HEK293T (cell line): Measurements from ENCODE around the gene LRP1-AS.

ENCODE experiments used
- CTCF ChIA-PET: fragments of 350-600 bp; formaldehyde crosslinking; extraction: SDS; loops from one replicate; lab custom pipeline; 2021; ENCODE audit warnings: antibody characterized with exemption, inconsistent platforms; lab: Yijun Ruan, JAX
- POLR2A ChIA-PET: fragments of 350-600 bp; formaldehyde crosslinking; extraction: SDS; loops from one replicate; lab custom pipeline; 2020; ENCODE audit warnings: antibody characterized with exemption, inconsistent platforms; lab: Yijun Ruan, JAX
- DNase-seq: peaks from one replicate; pipeline ENCODE4 v3.0.0; 2012; ENCODE audit warnings: mixed read lengths; ENCODE audit errors: extremely low spot score
- ARNT ChIP-seq: fragments of 450-650 bp; IDR thresholded peaks from 2 replicates; pipeline ENCODE4 v1.6.1; 2017; ENCODE audit warnings: mild to moderate bottlenecking
- BHLHE40 ChIP-seq: fragments of 450-650 bp; IDR thresholded peaks from 2 replicates; pipeline ENCODE4 v1.6.1; 2016; ENCODE audit warnings: mild to moderate bottlenecking, moderate library complexity, borderline replicate concordance
- CTBP1 ChIP-seq: fragments of 450-650 bp; IDR thresholded peaks from 2 replicates; pipeline ENCODE4 v1.6.1; 2016; ENCODE audit warnings: borderline replicate concordance
- ELF4 ChIP-seq: fragments of 450-650 bp; IDR thresholded peaks from 2 replicates; pipeline ENCODE4 v1.6.1; 2017; ENCODE audit warnings: antibody characterized with exemption
- FOXA1 ChIP-seq: fragments of 450-650 bp; IDR thresholded peaks from 2 replicates; pipeline ENCODE4 v1.6.1; 2016; ENCODE audit warnings: mild to moderate bottlenecking
- FOXK2 ChIP-seq: fragments of 450-650 bp; IDR thresholded peaks from 2 replicates; pipeline ENCODE4 v1.6.1; 2016; ENCODE audit warnings: mild to moderate bottlenecking
- FOXM1 ChIP-seq: fragments of 450-650 bp; IDR thresholded peaks from 2 replicates; pipeline ENCODE4 v1.6.1; 2017; ENCODE audit warnings: mild to moderate bottlenecking, borderline replicate concordance
- HDGF ChIP-seq: fragments of 450-650 bp; IDR thresholded peaks from 2 replicates; pipeline ENCODE4 v1.6.1; 2017; ENCODE audit warnings: antibody characterized with exemption, borderline replicate concordance
- L3MBTL2 ChIP-seq: fragments of 450-650 bp; conservative IDR thresholded peaks from 2 replicates; pipeline ENCODE4 v1.6.1; 2016; ENCODE audit warnings: mild to moderate bottlenecking
- LEF1 ChIP-seq: fragments of 450-650 bp; IDR thresholded peaks from 2 replicates; pipeline ENCODE4 v1.6.1; 2017; ENCODE audit warnings: mild to moderate bottlenecking, borderline replicate concordance
- NFRKB ChIP-seq: fragments of 450-650 bp; IDR thresholded peaks from 2 replicates; pipeline ENCODE4 v1.6.1; 2016; ENCODE audit warnings: mild to moderate bottlenecking, moderate library complexity
- SP1 ChIP-seq: fragments of 450-650 bp; IDR thresholded peaks from 2 replicates; pipeline ENCODE4 v1.6.1; 2017
- SUZ12 ChIP-seq: fragments of 450-650 bp; IDR thresholded peaks from 2 replicates; pipeline ENCODE4 v1.6.1; 2016; ENCODE audit warnings: mild to moderate bottlenecking
- TARDBP ChIP-seq: fragments of 450-650 bp; IDR thresholded peaks from 2 replicates; pipeline ENCODE4 v1.6.1; 2016
- ZNF384 ChIP-seq: fragments of 450-650 bp; IDR thresholded peaks from 2 replicates; pipeline ENCODE4 v1.6.1; 2016
- TF ChIP-seq, protein P1 (sequence below): fragments of 450-650 bp; IDR thresholded peaks from 2 replicates; pipeline ENCODE4 v1.6.1; 2016

LRP1-AS gene

GRCh38 chr12:57146092-57146491 lies 1.3 kb downstream of the LRP1-AS start:
- CTCF ChIA-PET: interaction anchor here (0.7 kb wide), 1 partner anchor 22 kb away, joined by 3 read pairs; no protein-coding TSS in a partner anchor
- TF ChIP-seq CTBP1 (no peak), FOXM1 (no peak), L3MBTL2 (no peak), FOXK2 (no peak), ARNT (no peak), FOXA1 (no peak), LEF1 (no peak), BHLHE40 (no peak), SP1 (no peak), NFRKB (no peak), TARDBP (no peak)
- POLR2A ChIA-PET: no interaction called here
- DNase-seq: no peak

GRCh38 chr12:57145460-57146059 lies 1.9 kb downstream of the LRP1-AS start:
- CTCF ChIA-PET: no interaction called here
- DNase-seq: no peak
- POLR2A ChIA-PET: no interaction called here
- TF ChIP-seq LEF1 (no peak), NFRKB (no peak), FOXA1 (no peak), FOXK2 (no peak), SUZ12 (no peak), BHLHE40 (no peak), FOXM1 (no peak), ELF4 (no peak)

GRCh38 chr12:57143454-57143853 lies 4.0 kb downstream of the LRP1-AS start:
- ChIA-PET CTCF (interaction anchor here (1.0 kb wide), 1 partner anchor 32 kb away, joined by 3 read pairs; no protein-coding TSS in a partner anchor), POLR2A (no interaction called here)
- DNase-seq: no peak
- TF ChIP-seq SP1 (no peak), L3MBTL2 (no peak), CTBP1 (no peak), FOXA1 (no peak)

DNA sequence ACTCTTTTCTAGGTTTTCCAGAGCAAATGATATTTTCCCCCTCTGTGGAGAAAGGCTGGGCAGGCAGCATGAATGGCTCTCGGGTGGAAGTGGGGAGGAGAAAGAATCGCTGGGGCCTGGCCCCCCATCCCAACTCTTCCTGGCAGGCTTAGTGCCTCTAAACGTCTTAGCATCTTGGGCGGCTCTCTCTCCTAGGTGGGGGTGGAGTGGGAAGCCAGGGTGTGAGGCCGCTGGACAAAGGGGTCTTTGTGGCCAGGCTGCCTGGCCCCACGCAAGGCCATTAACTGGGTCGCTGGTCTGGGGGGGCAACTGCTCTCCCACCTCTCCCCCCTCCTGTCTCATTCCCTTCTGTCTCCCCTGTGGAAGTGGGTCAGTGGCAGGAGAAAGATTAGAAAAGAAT lies 4.7 kb downstream of the LRP1-AS start:
- no peak for DNase-seq
- ChIA-PET POLR2A (interaction anchor here (2.1 kb wide), 1 partner anchor 15 kb away, joined by 5 read pairs; the partner anchor contains the start of gene LRP1), CTCF (no interaction called here)
- no peak for TF ChIP-seq SUZ12
- no peak for TF ChIP-seq FOXM1
- TF ChIP-seq, protein P1, sequence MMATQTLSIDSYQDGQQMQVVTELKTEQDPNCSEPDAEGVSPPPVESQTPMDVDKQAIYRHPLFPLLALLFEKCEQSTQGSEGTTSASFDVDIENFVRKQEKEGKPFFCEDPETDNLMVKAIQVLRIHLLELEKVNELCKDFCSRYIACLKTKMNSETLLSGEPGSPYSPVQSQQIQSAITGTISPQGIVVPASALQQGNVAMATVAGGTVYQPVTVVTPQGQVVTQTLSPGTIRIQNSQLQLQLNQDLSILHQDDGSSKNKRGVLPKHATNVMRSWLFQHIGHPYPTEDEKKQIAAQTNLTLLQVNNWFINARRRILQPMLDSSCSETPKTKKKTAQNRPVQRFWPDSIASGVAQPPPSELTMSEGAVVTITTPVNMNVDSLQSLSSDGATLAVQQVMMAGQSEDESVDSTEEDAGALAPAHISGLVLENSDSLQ: no peak
- TF ChIP-seq BHLHE40: no peak
- no peak for TF ChIP-seq LEF1
- no peak for TF ChIP-seq ARNT
- TF ChIP-seq FOXA1: no peak
- no peak for TF ChIP-seq TARDBP
- no peak for TF ChIP-seq L3MBTL2
- no peak for TF ChIP-seq SP1
- TF ChIP-seq ZNF384: no peak
- no peak for TF ChIP-seq CTBP1
- TF ChIP-seq NFRKB: no peak
- TF ChIP-seq FOXK2: no peak
- TF ChIP-seq ELF4: no peak
- no peak for TF ChIP-seq HDGF

DNA sequence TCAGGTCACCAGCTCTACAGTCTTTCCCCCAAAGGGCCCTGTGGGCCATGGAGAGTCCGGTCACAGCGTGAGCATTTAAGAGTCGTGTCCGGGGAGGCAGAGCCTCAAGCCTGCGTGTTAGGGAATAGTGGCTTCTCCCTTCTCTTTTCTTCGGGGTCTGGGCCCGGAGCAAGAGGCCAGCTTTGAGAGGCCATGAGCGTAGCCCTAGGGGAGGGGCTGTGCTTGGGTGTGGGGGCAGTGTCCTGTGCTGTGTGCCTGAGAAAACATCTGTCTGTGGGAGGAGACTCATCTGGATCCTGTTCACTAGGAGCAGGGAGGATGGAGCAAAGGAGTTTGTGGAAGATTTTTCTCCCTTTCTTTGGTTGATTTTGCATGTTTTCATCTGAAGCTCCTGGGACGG lies 5.3 kb downstream of the LRP1-AS start:
- POLR2A ChIA-PET: interaction anchor here (2.1 kb wide), 1 partner anchor 14 kb away, joined by 5 read pairs; the partner anchor contains the start of gene LRP1
- DNase-seq: no peak
- CTCF ChIA-PET: interaction anchor here (0.7 to 0.8 kb wide), 2 partner anchors 18 to 34 kb away, joined by 3 read pairs; no protein-coding TSS in a partner anchor
- TF ChIP-seq FOXK2: no peak
- no peak for TF ChIP-seq HDGF
- TF ChIP-seq ZNF384: no peak
- no peak for TF ChIP-seq NFRKB
- no peak for TF ChIP-seq L3MBTL2
- TF ChIP-seq FOXM1: no peak
- no peak for TF ChIP-seq TARDBP
- no peak for TF ChIP-seq ELF4
- TF ChIP-seq, protein P1: no peak
- TF ChIP-seq ARNT: no peak
- TF ChIP-seq SUZ12: no peak
- TF ChIP-seq LEF1: no peak
- no peak for TF ChIP-seq FOXA1
- TF ChIP-seq CTBP1: no peak
- TF ChIP-seq BHLHE40: no peak
- TF ChIP-seq SP1: no peak

- no peak for TF ChIP-seq FOXA1
- TF ChIP-seq NFRKB: no peak
- TF ChIP-seq CTBP1: no peak
- no peak for TF ChIP-seq HDGF
- TF ChIP-seq SUZ12: no peak
- TF ChIP-seq FOXM1: no peak
- TF ChIP-seq LEF1: no peak
- TF ChIP-seq BHLHE40: no peak
- TF ChIP-seq L3MBTL2: no peak
- TF ChIP-seq, protein P1: no peak
- TF ChIP-seq ELF4: no peak
- no peak for TF ChIP-seq ARNT
- no peak for TF ChIP-seq FOXK2
- TF ChIP-seq TARDBP: no peak
- TF ChIP-seq SP1: no peak
- TF ChIP-seq ZNF384: no peak
- DNase-seq: no peak
- ChIA-PET CTCF (interaction anchor here (0.7 kb wide), 1 partner anchor 35 kb away, joined by 3 read pairs; no protein-coding TSS in a partner anchor), POLR2A (interaction anchor here (2.1 kb wide), 1 partner anchor 13 kb away, joined by 5 read pairs; the partner anchor contains the start of gene LRP1)
Observed at GRCh38 chr12:57141249-57141648, 6.2 kb downstream of the LRP1-AS start.
